SK-N-SH (cell line): ENCODE data around the gene NPAS3. TPM values are rescaled to one million over a fixed set of nuclear protein-coding genes. Genes with fewer than 3 reads are reported as not detected.

Experiments used
- CTCF ChIA-PET: fragments of 300-600, 350-600 bp; formaldehyde crosslinking; extraction: SDS; loops from one replicate; lab custom pipeline; 2021; lab: Yijun Ruan, JAX
- POLR2A ChIA-PET: fragments of 350-600 bp; sonication (Branson Sonifier 250); formaldehyde crosslinking; extraction: SDS; loops from one replicate; lab custom pipeline; 2020; ENCODE audit warnings: antibody characterized with exemption, inconsistent platforms; lab: Yijun Ruan, JAX
- DNase-seq: peaks from one replicate; pipeline ENCODE4 v3.0.0; 2012
- H2AFZ ChIP-seq: fragments of 200-600 bp; sonication (generic); 2 replicates; pipeline ENCODE4 v1.8.1; 2016; ENCODE audit warnings: antibody characterized with exemption, mild to moderate bottlenecking, low read depth
- H3F3A ChIP-seq: fragments of 200-600 bp; sonication (generic); replicated peaks from 2 replicates; pipeline ENCODE3; 2016; ENCODE audit warnings: antibody characterized with exemption, mild to moderate bottlenecking; ENCODE audit not compliant: insufficient read depth
- H3K27ac ChIP-seq, 2 experiments: fragments of 200-500 bp in 1 of 2; fragments of 200-600 bp in 1 of 2; sonication (Bioruptor generic) in 1 of 2; sonication (generic), shearing (Covaris generic) in 1 of 2; 2 replicates each; pipeline versions ENCODE4 v1.5.1 to v1.6.1; 2014 to 2016; ENCODE audit warnings: low read depth in 2 of 2, inconsistent platforms in 1 of 2, low read length in 1 of 2, mild to moderate bottlenecking in 1 of 2, mixed read lengths in 1 of 2
- H3K27me3 ChIP-seq: fragments of 200-600 bp; sonication (generic), shearing (Covaris generic); 2 replicates; pipeline ENCODE4 v1.6.1; 2016; ENCODE audit warnings: mixed run types; ENCODE audit not compliant: insufficient read depth
- H3K36me3 ChIP-seq, 2 experiments: fragments of 200-500 bp in 1 of 2; fragments of 200-600 bp in 1 of 2; sonication (Bioruptor generic) in 1 of 2; sonication (generic) in 1 of 2; replicated peaks in 1 of 2; 2 replicates each; pipeline versions ENCODE3 to v1.5.1; 2014 to 2016; ENCODE audit warnings: low read length in 1 of 2, mild to moderate bottlenecking in 1 of 2; ENCODE audit not compliant: insufficient read depth in 2 of 2, control insufficient read depth in 1 of 2
- H3K4me1 ChIP-seq, 2 experiments: fragments of 200-500 bp in 1 of 2; fragments of 200-600 bp in 1 of 2; sonication (Bioruptor generic) in 1 of 2; sonication (generic), shearing (Covaris generic) in 1 of 2; 2 replicates each; pipeline versions ENCODE4 v1.5.1 to v1.6.1; 2014 to 2016; ENCODE audit warnings: low read depth in 1 of 2, low read length in 1 of 2, mixed run types in 1 of 2; ENCODE audit not compliant: insufficient read depth in 2 of 2, control insufficient read depth in 1 of 2
- H3K4me2 ChIP-seq: fragments of 200-600 bp; sonication (generic), shearing (Covaris generic); 2 replicates; pipeline ENCODE4 v1.6.1; 2017; ENCODE audit warnings: mixed run types
- H3K4me3 ChIP-seq, 2 experiments: fragments of 200-500 bp in 1 of 2; fragments of 200-600 bp in 1 of 2; sonication (Bioruptor generic) in 1 of 2; sonication (generic), shearing (Covaris generic) in 1 of 2; 2 replicates each; pipeline versions ENCODE4 v1.5.1 to v1.8.1; 2014 to 2016; ENCODE audit warnings: low read depth in 2 of 2, inconsistent platforms in 1 of 2, low read length in 1 of 2, mild to moderate bottlenecking in 1 of 2, mixed read lengths in 1 of 2, moderate library complexity in 1 of 2
- H3K79me2 ChIP-seq: fragments of 200-600 bp; sonication (generic); 2 replicates; pipeline ENCODE4 v1.8.1; 2017; ENCODE audit warnings: mild to moderate bottlenecking; ENCODE audit not compliant: insufficient read depth
- H3K9ac ChIP-seq: fragments of 200-600 bp; sonication (generic); 2 replicates; pipeline ENCODE4 v1.6.1; 2017; ENCODE audit warnings: mixed run types
- H3K9me2 ChIP-seq: fragments of 200-600 bp; sonication (generic); 2 replicates; pipeline ENCODE4 v1.6.1; 2017; ENCODE audit warnings: mixed run types
- H3K9me3 ChIP-seq: fragments of 200-600 bp; sonication (generic); 2 replicates; pipeline ENCODE4 v1.6.1; 2017; ENCODE audit warnings: mixed run types, mild to moderate bottlenecking, moderate library complexity
- H4K20me1 ChIP-seq: fragments of 200-600 bp; sonication (generic); 2 replicates; pipeline ENCODE4 v1.6.1; 2017; ENCODE audit warnings: mild to moderate bottlenecking, mixed run types; ENCODE audit not compliant: insufficient read depth
- CHD2 ChIP-seq: fragments of 150-350 bp; IDR thresholded peaks from 2 replicates; pipeline ENCODE4 v1.6.1; 2018; ENCODE audit warnings: low read length; ENCODE audit not compliant: partially characterized antibody
- EP300 ChIP-seq, 2 experiments: IDR thresholded peaks; 2 replicates each; pipeline versions ENCODE4 v1.4.0 to v1.6.1; 2012; ENCODE audit warnings: borderline replicate concordance in 1 of 2, low read depth in 1 of 2, low read length in 1 of 2
- FOXM1 ChIP-seq: IDR thresholded peaks from 2 replicates; pipeline ENCODE4 v1.4.0; 2012; ENCODE audit warnings: low read depth, mild to moderate bottlenecking
- GATA2 ChIP-seq: sonication (generic); formaldehyde crosslinking; IDR thresholded peaks from 2 replicates; pipeline ENCODE4 v1.5.0; 2020; ENCODE audit warnings: mild to moderate bottlenecking, missing genetic modification reagents
- JUND ChIP-seq: IDR thresholded peaks from 2 replicates; pipeline ENCODE4 v1.4.0; 2012
- MXI1 ChIP-seq: IDR thresholded peaks from 2 replicates; pipeline ENCODE4 v1.6.1; 2012; ENCODE audit warnings: mild to moderate bottlenecking, low read depth, low read length, improper control_type of control experiment
- NRF1 ChIP-seq: IDR thresholded peaks from 2 replicates; pipeline ENCODE4 v1.6.1; 2012; ENCODE audit warnings: low read depth, mild to moderate bottlenecking, low read length
- RAD21 ChIP-seq: IDR thresholded peaks from 2 replicates; pipeline ENCODE4 v1.6.1; 2012; ENCODE audit warnings: mild to moderate bottlenecking, low read length
- RFX5 ChIP-seq: IDR thresholded peaks from 2 replicates; pipeline ENCODE4 v1.6.1; 2012; ENCODE audit warnings: mild to moderate bottlenecking, improper control_type of control experiment, low read length
- SMC3 ChIP-seq: IDR thresholded peaks from 2 replicates; pipeline ENCODE4 v1.6.1; 2012; ENCODE audit warnings: low read depth, low read length, improper control_type of control experiment
- TCF12 ChIP-seq: IDR thresholded peaks from 2 replicates; pipeline ENCODE4 v1.4.0; 2012
- TEAD4 ChIP-seq: IDR thresholded peaks from 2 replicates; pipeline ENCODE4 v1.4.0; 2012; ENCODE audit warnings: mild to moderate bottlenecking, borderline replicate concordance; ENCODE audit not compliant: insufficient read depth
- WGBS: methylation state at CpG from one replicate; pipeline ENCODE4 v1.1.6; 2017; ENCODE audit warnings: low lambda C conversion rate; 5-methylcytosine and 5-hydroxymethylcytosine counted together
- polyA plus RNA-seq, 3 experiments: library from polyadenylated mRNA; depleted of rRNA; stranded (reverse); fragments of >200 nt; gene quantifications; 2 replicates each; pipeline ENCODE4 v1.2.3, GENCODE V29; 2012
- TF ChIP-seq, protein P1 (sequence below): IDR thresholded peaks from 2 replicates; pipeline ENCODE4 v1.4.0; 2012; ENCODE audit warnings: low read depth, borderline replicate concordance
- TF ChIP-seq, protein P2 (sequence below): fragments of 150-350 bp; IDR thresholded peaks from 2 replicates; pipeline ENCODE4 v1.6.1; 2017; ENCODE audit warnings: antibody characterized with exemption, low read length, low read depth, borderline replicate concordance
- TF ChIP-seq, protein P3 (sequence below): fragments of 200-600 bp; sonication (generic); IDR thresholded peaks from 2 replicates; pipeline ENCODE4 v1.6.1; 2017; ENCODE audit warnings: antibody characterized with exemption, mild to moderate bottlenecking, moderate library complexity

Gene NPAS3
- polyA plus RNA-seq, 1 of the 3 experiments (the other 2 are of a cell fraction): 4.3 TPM

DNA sequence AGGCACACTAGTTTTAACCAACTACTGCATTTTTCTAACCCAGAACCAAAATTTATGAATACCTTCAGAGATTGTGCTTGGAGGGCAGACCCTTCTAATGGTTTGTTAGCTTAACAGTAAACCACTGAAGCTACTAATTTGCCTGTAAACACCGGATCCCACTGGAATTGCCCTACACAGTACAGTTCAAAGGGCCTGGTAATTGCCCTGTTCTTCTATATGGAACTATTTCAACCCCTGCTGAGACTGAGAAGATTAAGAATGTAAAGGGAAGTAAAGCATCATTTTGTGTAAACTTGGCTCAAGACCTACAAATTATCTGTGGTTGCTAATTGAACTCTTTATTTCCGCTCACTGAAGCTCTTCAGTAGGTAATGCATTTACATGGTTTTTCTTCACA is 468.1 kb downstream of the NPAS3 start:
- WGBS: 100% methylated on average over 2 of the region's 2 CpGs

DNA sequence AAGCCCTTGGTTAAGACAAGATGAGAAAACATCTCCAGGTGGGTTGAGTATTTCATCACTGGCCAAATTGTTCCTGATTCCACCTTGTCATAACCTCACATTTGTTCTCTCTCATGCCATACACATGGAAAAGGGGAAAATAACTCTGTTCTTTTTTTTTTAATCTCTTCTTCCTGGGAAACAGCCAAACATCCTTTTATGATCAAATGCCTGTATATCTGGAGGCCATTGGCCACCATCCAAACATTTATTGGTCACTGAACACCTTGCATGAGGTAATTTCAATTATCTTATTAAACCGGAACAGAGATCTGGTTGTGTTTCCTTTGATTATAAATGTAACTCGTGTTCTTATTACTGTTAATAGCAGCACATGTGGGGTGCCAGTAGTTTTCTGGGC is 469.6 kb downstream of the NPAS3 start:
- H3K9me2 ChIP-seq: no peaks in the 10 kb centered on the region
- no peak for DNase-seq
- H3K4me2 ChIP-seq: no peak overlapping the region
- H3K79me2 ChIP-seq: no peaks in the 10 kb centered on the region
- no peaks in the 10 kb centered on the region for H3K9me3 ChIP-seq
- H3K36me3 ChIP-seq: no peaks in the 10 kb centered on the region
- no peak overlapping the region for H3K4me3 ChIP-seq
- H2AFZ ChIP-seq: no peak overlapping the region
- H3K4me1 ChIP-seq: peaks cover 2 to 5% of the 10 kb centered on the region in 2 experiments; a peak in 3 of 4 replicates
- H3K9ac ChIP-seq: no peak overlapping the region
- H3K27ac ChIP-seq: no peak overlapping the region
- peaks cover 4% of the 10 kb centered on the region for H3F3A ChIP-seq
- no peaks in the 10 kb centered on the region for H4K20me1 ChIP-seq
- TF ChIP-seq CHD2 (peak; percentile 44), FOXM1 (no peak), JUND (no peak), EP300 (IDR thresholded peaks at IDR 0.05; ENCODE audit: borderline replicate concordance in 1 of 2, low read depth in 1 of 2, low read length in 1 of 2) (0 out of 4 replicates have a peak, but pooled peaks of 1 of the 2 experiments have one; percentile 27)
- 45% methylated on average over 2 of the region's 2 CpGs for WGBS
- POLR2A ChIA-PET: no interaction called here
- CTCF ChIA-PET: interaction anchor here (0.8 to 1.4 kb wide), 2 partner anchors 11 to 25 kb away, joined by 4 to 5 read pairs; no protein-coding TSS in a partner anchor
- no peaks in the 10 kb centered on the region for H3K27me3 ChIP-seq

More for the DNA sequence above, 468.1 kb downstream of the NPAS3 start:
- Histone ChIP-seq H3K9me3 (no peaks in the 10 kb centered on the region), H3K4me1 (peaks cover 0 to 5% of the 10 kb centered on the region in 2 experiments; a peak in 2 of 4 replicates), H2AFZ (no peak overlapping the region), H3F3A (peaks cover 4% of the 10 kb centered on the region), H3K4me3 (no peak overlapping the region), H3K27ac (no peak overlapping the region), H3K27me3 (no peaks in the 10 kb centered on the region), H3K4me2 (no peak overlapping the region), H3K79me2 (no peaks in the 10 kb centered on the region), H3K9me2 (no peaks in the 10 kb centered on the region), H3K36me3 (no peaks in the 10 kb centered on the region), H4K20me1 (no peaks in the 10 kb centered on the region), H3K9ac (no peak overlapping the region)
- TF ChIP-seq, protein P1, sequence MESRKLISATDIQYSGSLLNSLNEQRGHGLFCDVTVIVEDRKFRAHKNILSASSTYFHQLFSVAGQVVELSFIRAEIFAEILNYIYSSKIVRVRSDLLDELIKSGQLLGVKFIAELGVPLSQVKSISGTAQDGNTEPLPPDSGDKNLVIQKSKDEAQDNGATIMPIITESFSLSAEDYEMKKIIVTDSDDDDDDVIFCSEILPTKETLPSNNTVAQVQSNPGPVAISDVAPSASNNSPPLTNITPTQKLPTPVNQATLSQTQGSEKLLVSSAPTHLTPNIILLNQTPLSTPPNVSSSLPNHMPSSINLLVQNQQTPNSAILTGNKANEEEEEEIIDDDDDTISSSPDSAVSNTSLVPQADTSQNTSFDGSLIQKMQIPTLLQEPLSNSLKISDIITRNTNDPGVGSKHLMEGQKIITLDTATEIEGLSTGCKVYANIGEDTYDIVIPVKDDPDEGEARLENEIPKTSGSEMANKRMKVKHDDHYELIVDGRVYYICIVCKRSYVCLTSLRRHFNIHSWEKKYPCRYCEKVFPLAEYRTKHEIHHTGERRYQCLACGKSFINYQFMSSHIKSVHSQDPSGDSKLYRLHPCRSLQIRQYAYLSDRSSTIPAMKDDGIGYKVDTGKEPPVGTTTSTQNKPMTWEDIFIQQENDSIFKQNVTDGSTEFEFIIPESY: no peak
- TF ChIP-seq, protein P2, sequence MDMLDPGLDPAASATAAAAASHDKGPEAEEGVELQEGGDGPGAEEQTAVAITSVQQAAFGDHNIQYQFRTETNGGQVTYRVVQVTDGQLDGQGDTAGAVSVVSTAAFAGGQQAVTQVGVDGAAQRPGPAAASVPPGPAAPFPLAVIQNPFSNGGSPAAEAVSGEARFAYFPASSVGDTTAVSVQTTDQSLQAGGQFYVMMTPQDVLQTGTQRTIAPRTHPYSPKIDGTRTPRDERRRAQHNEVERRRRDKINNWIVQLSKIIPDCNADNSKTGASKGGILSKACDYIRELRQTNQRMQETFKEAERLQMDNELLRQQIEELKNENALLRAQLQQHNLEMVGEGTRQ: no peak
- TF ChIP-seq SMC3 (no peak), RAD21 (no peak), TCF12 (no peak), RFX5 (no peak), NRF1 (no peak), MXI1 (no peak), JUND (no peak), GATA2 (no peak), TEAD4 (no peak)
- TF ChIP-seq, protein P3, sequence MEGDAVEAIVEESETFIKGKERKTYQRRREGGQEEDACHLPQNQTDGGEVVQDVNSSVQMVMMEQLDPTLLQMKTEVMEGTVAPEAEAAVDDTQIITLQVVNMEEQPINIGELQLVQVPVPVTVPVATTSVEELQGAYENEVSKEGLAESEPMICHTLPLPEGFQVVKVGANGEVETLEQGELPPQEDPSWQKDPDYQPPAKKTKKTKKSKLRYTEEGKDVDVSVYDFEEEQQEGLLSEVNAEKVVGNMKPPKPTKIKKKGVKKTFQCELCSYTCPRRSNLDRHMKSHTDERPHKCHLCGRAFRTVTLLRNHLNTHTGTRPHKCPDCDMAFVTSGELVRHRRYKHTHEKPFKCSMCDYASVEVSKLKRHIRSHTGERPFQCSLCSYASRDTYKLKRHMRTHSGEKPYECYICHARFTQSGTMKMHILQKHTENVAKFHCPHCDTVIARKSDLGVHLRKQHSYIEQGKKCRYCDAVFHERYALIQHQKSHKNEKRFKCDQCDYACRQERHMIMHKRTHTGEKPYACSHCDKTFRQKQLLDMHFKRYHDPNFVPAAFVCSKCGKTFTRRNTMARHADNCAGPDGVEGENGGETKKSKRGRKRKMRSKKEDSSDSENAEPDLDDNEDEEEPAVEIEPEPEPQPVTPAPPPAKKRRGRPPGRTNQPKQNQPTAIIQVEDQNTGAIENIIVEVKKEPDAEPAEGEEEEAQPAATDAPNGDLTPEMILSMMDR: no peak
- POLR2A ChIA-PET: no interaction called here
- CTCF ChIA-PET: no interaction called here
- DNase-seq: no peak
